Esophagus (tissue), 2 donors: Measurements from ENCODE around the gene PQBP1. TPM values are rescaled to one million over a fixed set of nuclear protein-coding genes. Genes with fewer than 3 reads are reported as not detected.

Experiments
- H3K27ac ChIP-seq, 2 donors: one replicate each; pipeline ENCODE4 v1.5.1; 2013; ENCODE audit warnings: low read depth in 2 of 2, mild to moderate bottlenecking in 2 of 2, inconsistent platforms in 1 of 2, low read length in 1 of 2, moderate library complexity in 1 of 2
- H3K27me3 ChIP-seq, 2 donors: one replicate each; pipeline ENCODE4 v1.6.1; 2013; ENCODE audit warnings: low read length in 2 of 2, control low read depth in 1 of 2, mild to moderate bottlenecking in 1 of 2; ENCODE audit not compliant: insufficient read depth in 2 of 2, control insufficient read depth in 1 of 2
- H3K36me3 ChIP-seq, 2 donors: one replicate each; pipeline ENCODE4 v1.6.1; 2013; ENCODE audit warnings: low read length in 1 of 2; ENCODE audit not compliant: control insufficient read depth in 2 of 2, insufficient read depth in 2 of 2
- H3K4me1 ChIP-seq, 2 donors: one replicate each; pipeline ENCODE4 v1.6.1; 2013; ENCODE audit warnings: low read length in 1 of 2; ENCODE audit not compliant: control insufficient read depth in 2 of 2, insufficient read depth in 2 of 2
- H3K4me3 ChIP-seq, 2 donors: one replicate each; pipeline ENCODE4 v1.5.1; 2013; ENCODE audit warnings: low read length in 2 of 2, mild to moderate bottlenecking in 2 of 2, low read depth in 1 of 2, moderate library complexity in 1 of 2
- H3K9me3 ChIP-seq, 2 donors: one replicate each; pipeline ENCODE4 v1.6.1; 2013; ENCODE audit warnings: mild to moderate bottlenecking in 2 of 2, low read depth in 1 of 2, low read length in 1 of 2, moderate library complexity in 1 of 2; ENCODE audit not compliant: control insufficient read depth in 2 of 2, insufficient read depth in 1 of 2
- WGBS, 2 donors: extraction: QIAGEN DNeasy Blood & Tissue Kit; methylation state at CpG; one replicate each; pipeline ENCODE4 v1.1.7; 2013; 5-methylcytosine and 5-hydroxymethylcytosine counted together
- polyA plus RNA-seq, 2 donors: library from polyadenylated mRNA; stranded (reverse); fragments of 200-250 nt; gene quantifications; one replicate each; pipeline ENCODE4 v1.2.3, GENCODE V29; 2013
- donor health status: healthy with polysubstance abuse.
- donor health status: Bipolar disorder and iron deficiency.

PQBP1 gene
- polyA plus RNA-seq, 2 donors, result 72.2 to 102 TPM

DNA sequence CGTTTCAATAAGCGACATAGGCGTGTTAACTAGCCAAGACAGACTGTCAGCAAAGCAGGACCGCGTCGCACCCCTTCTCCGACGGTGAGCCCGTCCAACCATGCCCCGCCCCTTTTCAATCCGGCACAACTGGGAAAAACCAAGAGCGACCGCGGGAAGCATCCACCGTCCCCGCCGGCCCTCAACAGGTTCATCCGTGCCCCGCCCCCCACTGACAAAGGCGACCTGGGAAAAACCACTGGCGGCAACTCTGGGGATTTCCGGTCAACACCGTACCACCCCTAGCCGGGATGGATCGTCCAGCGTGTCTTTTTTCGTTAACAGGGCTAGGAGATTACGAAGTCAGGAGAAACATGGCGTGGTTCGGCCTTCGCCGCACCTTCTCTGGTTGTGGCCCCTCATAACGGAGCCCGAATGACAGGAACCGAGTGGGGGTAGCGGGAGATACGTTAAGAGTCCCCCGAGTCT, 539 bp upstream of the PQBP1 start:
- H3K27ac ChIP-seq, result peak overlapping the region; percentile 94 to 99
- H3K9me3 ChIP-seq, result no peaks in the 10 kb centered on the region
- H3K4me1 ChIP-seq, result no peaks in the 10 kb centered on the region
- no peaks in the 10 kb centered on the region for H3K27me3 ChIP-seq
- peaks cover 0 to 12% of the 10 kb centered on the region in 2 donors for H3K36me3 ChIP-seq
- peak overlapping the region; percentile 58 to 83 for H3K4me3 ChIP-seq
- WGBS, 2 donors, result 0 to 26% methylated on average over 38 of the region's 38 CpGs

DNA sequence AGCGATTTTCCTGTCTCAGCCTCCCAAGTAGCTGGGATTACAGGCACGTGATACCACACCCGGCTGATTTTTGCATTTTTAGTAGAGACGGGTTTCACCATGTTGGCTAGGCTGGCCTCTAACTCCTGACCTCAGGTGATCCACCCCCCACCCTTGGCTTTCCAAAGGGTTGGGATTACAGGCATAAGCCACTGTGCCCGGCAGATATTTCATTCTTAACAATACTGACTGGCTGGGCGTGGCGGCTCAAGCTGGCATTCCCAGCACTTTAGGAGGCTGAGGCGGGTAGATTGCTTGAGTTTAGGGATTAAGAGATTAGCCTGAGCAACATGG, 1.3 kb downstream of the PQBP1 start:
- no peaks in the 10 kb centered on the region for H3K9me3 ChIP-seq
- peaks cover 3 to 18% of the 10 kb centered on the region in 2 donors for H3K36me3 ChIP-seq
- 54 to 68% methylated on average over 8 of the region's 8 CpGs for WGBS, 2 donors
- H3K4me1 ChIP-seq, result no peaks in the 10 kb centered on the region
- no peak overlapping the region for H3K27ac ChIP-seq
- no peak overlapping the region for H3K4me3 ChIP-seq
- H3K27me3 ChIP-seq, result no peaks in the 10 kb centered on the region

DNA sequence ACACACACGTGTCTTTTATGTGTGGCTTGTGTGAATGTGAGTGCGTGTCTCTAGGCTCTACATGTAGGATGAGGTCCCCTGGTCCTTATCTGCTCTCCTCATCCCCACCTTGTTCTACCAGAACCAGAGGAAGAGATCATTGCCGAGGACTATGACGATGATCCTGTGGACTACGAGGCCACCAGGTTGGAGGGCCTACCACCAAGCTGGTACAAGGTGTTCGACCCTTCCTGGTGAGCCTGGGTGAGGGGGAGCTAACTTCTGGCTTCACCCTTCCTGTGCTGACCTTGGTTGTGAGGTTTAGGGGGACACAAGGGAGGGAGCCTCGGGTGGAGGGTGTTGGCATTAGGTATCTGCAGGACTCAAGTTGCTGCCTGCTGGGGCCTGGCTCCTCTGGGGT, 3.3 kb downstream of the PQBP1 start:
- 82 to 86% methylated on average over 7 of the region's 7 CpGs for WGBS, 2 donors

DNA sequence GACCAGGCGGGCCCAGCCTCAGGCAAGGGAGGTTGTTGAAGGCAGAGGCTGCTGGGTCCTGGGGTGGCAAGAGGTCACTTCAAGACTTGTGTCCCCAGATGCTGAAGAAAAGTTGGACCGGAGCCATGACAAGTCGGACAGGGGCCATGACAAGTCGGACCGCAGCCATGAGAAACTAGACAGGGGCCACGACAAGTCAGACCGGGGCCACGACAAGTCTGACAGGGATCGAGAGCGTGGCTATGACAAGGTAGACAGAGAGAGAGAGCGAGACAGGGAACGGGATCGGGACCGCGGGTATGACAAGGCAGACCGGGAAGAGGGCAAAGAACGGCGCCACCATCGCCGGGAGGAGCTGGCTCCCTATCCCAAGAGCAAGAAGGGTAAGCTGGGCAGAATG, 4.4 kb downstream of the PQBP1 start:
- Histone ChIP-seq H3K27me3 (no peaks in the 10 kb centered on the region), H3K36me3 (peaks cover 3 to 25% of the 10 kb centered on the region in 2 donors)
- 93 to 96% methylated on average over 20 of the region's 20 CpGs for WGBS, 2 donors

More for the DNA sequence above, 3.3 kb downstream of the PQBP1 start:
- Histone ChIP-seq H3K27me3 (no peaks in the 10 kb centered on the region), H3K36me3 (peaks cover 3 to 22% of the 10 kb centered on the region in 2 donors), H3K4me3 (no peak overlapping the region), H3K9me3 (no peaks in the 10 kb centered on the region), H3K4me1 (no peaks in the 10 kb centered on the region), H3K27ac (no peak overlapping the region)

DNA sequence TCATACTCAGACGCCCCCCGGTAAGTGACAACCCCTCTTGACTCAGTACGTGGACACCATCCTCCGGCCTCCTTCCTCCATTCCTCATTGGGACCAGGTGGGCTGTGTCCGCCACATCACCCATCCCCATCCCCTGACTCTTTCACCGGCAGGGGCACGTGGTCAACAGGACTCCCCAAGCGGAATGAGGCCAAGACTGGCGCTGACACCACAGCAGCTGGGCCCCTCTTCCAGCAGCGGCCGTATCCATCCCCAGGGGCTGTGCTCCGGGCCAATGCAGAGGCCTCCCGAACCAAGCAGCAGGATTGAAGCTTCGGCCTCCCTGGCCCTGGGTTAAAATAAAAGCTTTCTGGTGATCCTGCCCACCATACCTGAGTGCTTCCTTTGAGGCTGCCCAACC, 5.0 kb downstream of the PQBP1 start:
- H3K27ac ChIP-seq, result no peak overlapping the region
- H3K4me3 ChIP-seq, result no peak overlapping the region
- WGBS, 2 donors, result 86 to 87% methylated on average over 14 of the region's 14 CpGs
- peaks cover 3 to 25% of the 10 kb centered on the region in 2 donors for H3K36me3 ChIP-seq
- H3K27me3 ChIP-seq, result no peaks in the 10 kb centered on the region
- no peaks in the 10 kb centered on the region for H3K4me1 ChIP-seq
- H3K9me3 ChIP-seq, result no peaks in the 10 kb centered on the region

More for the DNA sequence above, 4.4 kb downstream of the PQBP1 start:
- H3K4me1 ChIP-seq, result no peaks in the 10 kb centered on the region
- H3K4me3 ChIP-seq, result no peak overlapping the region
- no peak overlapping the region for H3K27ac ChIP-seq
- H3K9me3 ChIP-seq, result no peaks in the 10 kb centered on the region

DNA sequence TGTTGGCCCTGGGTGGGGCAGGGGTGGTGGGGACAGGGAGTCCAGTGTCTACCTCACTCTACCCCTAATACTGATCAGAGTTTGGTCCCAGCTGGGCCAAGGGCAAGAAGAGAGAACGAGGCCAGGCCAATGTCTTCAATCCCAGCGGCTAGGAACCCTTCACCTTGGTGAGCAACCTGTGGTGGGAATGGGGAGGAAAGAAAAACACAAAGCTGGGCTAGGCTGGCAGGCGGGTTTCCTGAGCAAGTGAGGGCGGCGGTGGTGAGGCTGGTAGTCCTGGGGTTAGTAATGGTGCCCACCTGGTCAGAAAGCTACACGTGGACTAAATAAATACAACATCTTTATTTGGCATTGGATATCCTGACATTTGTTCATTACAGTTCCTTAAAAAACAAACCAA, 5.6 kb downstream of the PQBP1 start:
- Histone ChIP-seq H3K9me3 (no peaks in the 10 kb centered on the region), H3K36me3 (peaks cover 3 to 25% of the 10 kb centered on the region in 2 donors), H3K4me1 (no peaks in the 10 kb centered on the region), H3K27ac (no peak overlapping the region), H3K4me3 (no peak overlapping the region), H3K27me3 (no peaks in the 10 kb centered on the region)
- WGBS, 2 donors, result 81 to 89% methylated on average over 6 of the region's 6 CpGs

DNA sequence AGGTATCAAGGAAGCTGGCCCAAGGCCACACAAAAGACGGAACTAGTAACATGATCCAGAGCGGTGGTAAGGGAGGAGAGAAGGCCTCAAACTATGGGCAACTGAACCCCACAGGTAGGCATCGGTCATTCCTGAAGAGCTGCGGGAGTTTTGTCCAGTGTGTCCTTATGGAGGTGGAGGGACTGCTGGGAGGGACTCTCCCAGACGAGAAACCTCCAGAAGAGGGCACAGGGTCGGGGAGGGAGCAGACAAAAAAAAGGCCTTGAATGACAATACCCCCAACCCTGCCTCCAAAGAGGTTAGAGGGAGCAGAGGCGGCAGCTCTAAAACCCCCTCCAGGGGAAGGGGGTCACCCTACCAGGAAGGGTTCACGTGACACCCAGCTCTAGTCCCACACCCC, 6.5 kb downstream of the PQBP1 start:
- Histone ChIP-seq H3K36me3 (peaks cover 3 to 25% of the 10 kb centered on the region in 2 donors), H3K27ac (no peak overlapping the region)
- WGBS, 2 donors, result 80 to 81% methylated on average over 7 to 8 of the region's 8 CpGs

DNA sequence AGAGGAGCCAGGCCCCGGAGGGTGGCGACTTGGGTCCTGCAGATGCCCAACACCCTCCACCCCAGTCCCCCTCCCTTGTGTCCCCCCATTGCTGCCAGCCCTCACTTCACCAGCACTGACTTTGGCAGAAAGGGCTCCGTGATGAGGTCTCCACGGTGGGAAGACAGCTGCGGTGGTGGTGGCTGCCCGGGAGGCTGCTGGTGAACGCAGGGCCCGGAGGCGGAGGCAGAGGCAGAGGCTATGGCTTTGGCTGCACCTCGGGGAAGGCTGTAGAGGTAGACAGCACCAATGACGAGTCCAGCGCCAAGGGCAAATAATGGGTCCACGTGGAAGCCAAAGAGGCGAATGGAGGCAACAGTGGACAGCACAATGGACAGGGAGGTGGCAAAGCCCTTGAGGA, 6.9 kb downstream of the PQBP1 start:
- Histone ChIP-seq H3K4me1 (no peaks in the 10 kb centered on the region), H3K27me3 (no peaks in the 10 kb centered on the region), H3K4me3 (no peak overlapping the region), H3K27ac (no peak overlapping the region), H3K9me3 (no peaks in the 10 kb centered on the region), H3K36me3 (peaks cover 3 to 25% of the 10 kb centered on the region in 2 donors)
- 79 to 84% methylated on average over 14 of the region's 14 CpGs for WGBS, 2 donors

More for the DNA sequence above, 6.5 kb downstream of the PQBP1 start:
- Histone ChIP-seq H3K27me3 (no peaks in the 10 kb centered on the region), H3K9me3 (no peaks in the 10 kb centered on the region), H3K4me3 (no peak overlapping the region), H3K4me1 (no peaks in the 10 kb centered on the region)

DNA sequence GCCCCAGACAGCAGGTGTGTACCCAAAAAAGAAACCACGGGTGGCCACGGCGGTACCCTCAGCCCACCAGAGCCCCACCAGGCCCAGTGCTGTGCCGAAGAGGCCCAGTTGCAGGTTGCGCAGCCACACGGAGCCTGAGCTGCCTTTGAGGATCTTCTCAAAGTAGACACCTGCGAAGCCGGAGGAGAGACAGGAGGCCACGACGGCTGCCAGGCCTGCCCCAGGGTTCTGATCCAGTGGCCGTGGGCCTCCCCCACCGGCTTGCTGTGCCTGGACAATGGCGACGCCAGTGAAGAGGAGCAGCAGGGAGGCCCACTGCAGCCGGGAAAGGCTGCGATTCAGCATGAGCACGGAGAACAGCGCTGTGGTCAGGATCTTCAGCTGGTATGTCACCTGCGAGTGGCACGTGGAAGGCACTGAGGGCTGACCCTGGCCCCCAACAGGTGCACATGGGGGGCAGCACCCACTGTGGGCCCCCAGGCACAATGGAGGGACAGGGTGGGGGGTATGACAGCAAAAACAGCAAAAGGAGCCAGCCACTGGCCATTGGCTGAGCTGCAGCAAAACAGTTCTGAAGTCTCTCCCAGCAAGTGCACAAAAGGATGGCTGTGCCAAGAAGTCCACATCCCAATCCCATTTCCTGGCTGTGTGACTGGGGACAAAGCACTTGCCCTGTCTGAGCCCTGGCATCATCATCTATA, 7.5 kb downstream of the PQBP1 start:
- Histone ChIP-seq H3K27me3 (no peaks in the 10 kb centered on the region), H3K9me3 (no peaks in the 10 kb centered on the region), H3K36me3 (peaks cover 3 to 25% of the 10 kb centered on the region in 2 donors), H3K27ac (no peak overlapping the region), H3K4me3 (no peak overlapping the region), H3K4me1 (no peaks in the 10 kb centered on the region)
- WGBS, 2 donors, result 89 to 90% methylated on average over 20 of the region's 20 CpGs

DNA sequence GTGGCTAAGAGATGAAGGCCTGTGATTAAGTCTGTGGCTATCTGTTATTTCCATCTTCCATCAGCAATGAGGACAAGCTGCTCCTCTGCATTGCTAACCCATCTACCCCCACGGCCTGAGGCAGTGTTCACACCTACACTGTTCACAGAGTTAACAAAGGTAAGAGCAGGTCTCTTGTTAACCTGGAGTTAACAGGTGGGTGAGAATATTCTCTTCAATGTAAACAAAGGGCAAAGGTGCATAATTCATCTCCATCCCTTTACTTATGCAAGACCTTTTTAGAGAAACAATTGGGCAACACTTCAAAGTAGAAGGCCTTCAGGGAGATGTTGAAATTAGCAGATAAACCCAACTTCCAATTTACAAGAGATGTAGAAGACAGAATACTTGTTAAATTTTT, 10.9 kb downstream of the PQBP1 start:
- Histone ChIP-seq H3K27me3 (no peaks in the 10 kb centered on the region), H3K4me1 (no peaks in the 10 kb centered on the region), H3K27ac (no peak overlapping the region), H3K9me3 (no peaks in the 10 kb centered on the region), H3K36me3 (peaks cover 0 to 8% of the 10 kb centered on the region in 2 donors), H3K4me3 (no peak overlapping the region)
- 57 to 68% methylated on average over 1 of the region's 1 CpG for WGBS, 2 donors
